HepG2 (cell line): ENCODE measurements around the gene CD164L2. TPM values are rescaled to one million over a fixed set of nuclear protein-coding genes. Genes with fewer than 3 reads are reported as not detected.
A peak's percentile ranks its signal among the peaks of the same experiment; 100 is the strongest.

Source experiments
- EEA1 ChIP-seq: sonication (generic); formaldehyde crosslinking; IDR thresholded peaks from 2 replicates; pipeline ENCODE4 v1.5.1; 2020; ENCODE audit warnings: mild to moderate bottlenecking, missing genetic modification reagents, borderline replicate concordance
- GLI4 ChIP-seq: sonication (generic); formaldehyde crosslinking; IDR thresholded peaks from 2 replicates; pipeline ENCODE4 v1.5.1; 2020; ENCODE audit warnings: missing genetic modification reagents, mild to moderate bottlenecking, moderate library complexity, borderline replicate concordance
- HIVEP1 ChIP-seq: sonication (generic); formaldehyde crosslinking; IDR thresholded peaks from 2 replicates; pipeline ENCODE4 v1.4.0; 2020; ENCODE audit warnings: mild to moderate bottlenecking, missing genetic modification reagents
- HMGA1 ChIP-seq: sonication (generic); formaldehyde crosslinking; conservative IDR thresholded peaks from 2 replicates; pipeline ENCODE4 v1.4.0; 2020; ENCODE audit warnings: missing genetic modification reagents
- KLF13 ChIP-seq: sonication (generic); formaldehyde crosslinking; IDR thresholded peaks from 2 replicates; pipeline ENCODE4 v1.4.0; 2020; ENCODE audit warnings: mild to moderate bottlenecking, missing genetic modification reagents
- LBX2 ChIP-seq: sonication (generic); formaldehyde crosslinking; IDR thresholded peaks from 2 replicates; pipeline ENCODE4 v1.5.0; 2020; ENCODE audit warnings: missing genetic modification reagents, mild to moderate bottlenecking, borderline replicate concordance
- MATR3 ChIP-seq: sonication (generic); formaldehyde crosslinking; IDR thresholded peaks from 2 replicates; pipeline ENCODE4 v1.4.0; 2020; ENCODE audit warnings: missing genetic modification reagents
- SP4 ChIP-seq: sonication (generic); formaldehyde crosslinking; IDR thresholded peaks from 2 replicates; pipeline ENCODE4 v1.8.1; 2023; ENCODE audit warnings: mild to moderate bottlenecking, missing genetic modification reagents
- TAF1 ChIP-seq: sonication (generic); formaldehyde crosslinking; IDR thresholded peaks from 2 replicates; pipeline ENCODE4 v1.4.0; 2020; ENCODE audit warnings: missing genetic modification reagents
- TGIF2 ChIP-seq: IDR thresholded peaks from 2 replicates; pipeline ENCODE4 v1.6.1; 2016; ENCODE audit warnings: control low read depth, missing compliant biosample characterization
- YEATS2 ChIP-seq: sonication (generic); formaldehyde crosslinking; IDR thresholded peaks from 2 replicates; pipeline ENCODE4 v1.4.0; 2020; ENCODE audit warnings: missing genetic modification reagents, borderline replicate concordance
- YEATS4 ChIP-seq: sonication (generic); formaldehyde crosslinking; IDR thresholded peaks from 2 replicates; pipeline ENCODE4 v1.4.0; 2020; ENCODE audit warnings: missing genetic modification reagents, borderline replicate concordance
- ZNF207 ChIP-seq: fragments of 450-650 bp; IDR thresholded peaks from 2 replicates; pipeline ENCODE4 v1.6.1; 2016; ENCODE audit warnings: antibody characterized with exemption, borderline replicate concordance
- ZNF329 ChIP-seq: sonication (generic); formaldehyde crosslinking; IDR thresholded peaks from 2 replicates; pipeline ENCODE4 v1.9.0; 2021; ENCODE audit warnings: low read depth, mild to moderate bottlenecking, missing genetic modification reagents
- ZNF335 ChIP-seq: sonication (generic); formaldehyde crosslinking; IDR thresholded peaks from 2 replicates; pipeline ENCODE4 v1.4.0; 2020; ENCODE audit warnings: missing genetic modification reagents
- ZNF589 ChIP-seq: sonication (generic); formaldehyde crosslinking; conservative IDR thresholded peaks from 2 replicates; pipeline ENCODE4 v1.8.0; 2022; ENCODE audit warnings: mild to moderate bottlenecking, moderate library complexity, missing genetic modification reagents
- ZNF878 ChIP-seq: sonication (generic); formaldehyde crosslinking; IDR thresholded peaks from 2 replicates; pipeline ENCODE4 v1.8.1; 2023; ENCODE audit warnings: mild to moderate bottlenecking, missing genetic modification reagents, moderate library complexity
- ZSCAN30 ChIP-seq: sonication (generic); formaldehyde crosslinking; IDR thresholded peaks from 2 replicates; pipeline ENCODE4 v1.5.0; 2020; ENCODE audit warnings: mild to moderate bottlenecking, missing genetic modification reagents
- polyA plus RNA-seq, 8 experiments: library from polyadenylated mRNA; depleted of rRNA in 3 of 8; stranded (reverse) in 7 of 8; unstranded in 1 of 8; fragments of >200 nt; fragmentation: Illumina TruSeq in 4 of 8; extraction: Trizol in 4 of 8; gene quantifications; 2 replicates each; pipeline versions ENCODE4 v1.2.1 to v1.2.3, GENCODE V29; 2011 to 2016; ENCODE audit warnings: low read depth in 4 of 8, missing spikeins in 1 of 8, mixed read lengths in 1 of 8; ENCODE audit not compliant: insufficient read depth in 1 of 8
- total RNA-seq, 5 experiments: library from RNA; depleted of rRNA; stranded (reverse); fragments of >200 nt; fragmentation: Illumina TruSeq; extraction: Trizol; gene quantifications; 2 replicates each; pipeline ENCODE4 v1.2.3, GENCODE V29; 2016; ENCODE audit warnings: low read depth in 1 of 5
- TF ChIP-seq, protein P1 (sequence below): sonication (generic); formaldehyde crosslinking; conservative IDR thresholded peaks from 2 replicates; pipeline ENCODE4 v1.4.0; 2020; ENCODE audit warnings: missing genetic modification reagents
- TF ChIP-seq, protein P2 (sequence below): sonication (generic); formaldehyde crosslinking; IDR thresholded peaks from 2 replicates; pipeline ENCODE4 v1.8.0; 2022; ENCODE audit warnings: mild to moderate bottlenecking, missing genetic modification reagents
- TF ChIP-seq, protein P3 (sequence below): sonication (generic); formaldehyde crosslinking; IDR thresholded peaks from 2 replicates; pipeline ENCODE4 v1.4.0; 2020; ENCODE audit warnings: missing genetic modification reagents, borderline replicate concordance
- TF ChIP-seq, protein P4 (sequence below): sonication (generic); formaldehyde crosslinking; IDR thresholded peaks from 2 replicates; pipeline ENCODE4 v1.4.0; 2020; ENCODE audit warnings: low read depth, mild to moderate bottlenecking, missing genetic modification reagents

CD164L2 gene
- total and polyA plus RNA-seq, 2 of the 13 experiments (the other 11 are each of a cell fraction or from before 2014, with no cell fraction given), result not detected

- TF ChIP-seq GLI4 (CRISPR knock-in tag) (0 out of 2 replicates have a peak, but pooled peaks have one; percentile 36), ZNF329 (CRISPR knock-in tag) (no peak), YEATS2 (CRISPR knock-in tag) (no peak), TAF1 (no peak), MATR3 (CRISPR knock-in tag) (no peak), ZNF335 (CRISPR knock-in tag) (no peak), HIVEP1 (CRISPR knock-in tag) (no peak), HMGA1 (CRISPR knock-in tag) (no peak), EEA1 (CRISPR knock-in tag) (no peak), ZNF878 (CRISPR knock-in tag) (no peak), ZSCAN30 (CRISPR knock-in tag) (no peak), ZNF589 (no peak), TGIF2 (CRISPR knock-in tag) (no peak), KLF13 (CRISPR knock-in tag) (no peak), SP4 (no peak), ZNF207 (no peak), YEATS4 (no peak), LBX2 (CRISPR knock-in tag) (no peak)
- TF ChIP-seq, protein P1, sequence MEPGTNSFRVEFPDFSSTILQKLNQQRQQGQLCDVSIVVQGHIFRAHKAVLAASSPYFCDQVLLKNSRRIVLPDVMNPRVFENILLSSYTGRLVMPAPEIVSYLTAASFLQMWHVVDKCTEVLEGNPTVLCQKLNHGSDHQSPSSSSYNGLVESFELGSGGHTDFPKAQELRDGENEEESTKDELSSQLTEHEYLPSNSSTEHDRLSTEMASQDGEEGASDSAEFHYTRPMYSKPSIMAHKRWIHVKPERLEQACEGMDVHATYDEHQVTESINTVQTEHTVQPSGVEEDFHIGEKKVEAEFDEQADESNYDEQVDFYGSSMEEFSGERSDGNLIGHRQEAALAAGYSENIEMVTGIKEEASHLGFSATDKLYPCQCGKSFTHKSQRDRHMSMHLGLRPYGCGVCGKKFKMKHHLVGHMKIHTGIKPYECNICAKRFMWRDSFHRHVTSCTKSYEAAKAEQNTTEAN, result no peak
- TF ChIP-seq, protein P2, sequence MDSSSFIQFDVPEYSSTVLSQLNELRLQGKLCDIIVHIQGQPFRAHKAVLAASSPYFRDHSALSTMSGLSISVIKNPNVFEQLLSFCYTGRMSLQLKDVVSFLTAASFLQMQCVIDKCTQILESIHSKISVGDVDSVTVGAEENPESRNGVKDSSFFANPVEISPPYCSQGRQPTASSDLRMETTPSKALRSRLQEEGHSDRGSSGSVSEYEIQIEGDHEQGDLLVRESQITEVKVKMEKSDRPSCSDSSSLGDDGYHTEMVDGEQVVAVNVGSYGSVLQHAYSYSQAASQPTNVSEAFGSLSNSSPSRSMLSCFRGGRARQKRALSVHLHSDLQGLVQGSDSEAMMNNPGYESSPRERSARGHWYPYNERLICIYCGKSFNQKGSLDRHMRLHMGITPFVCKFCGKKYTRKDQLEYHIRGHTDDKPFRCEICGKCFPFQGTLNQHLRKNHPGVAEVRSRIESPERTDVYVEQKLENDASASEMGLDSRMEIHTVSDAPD (CRISPR knock-in tag), result no peak
- TF ChIP-seq, protein P3, sequence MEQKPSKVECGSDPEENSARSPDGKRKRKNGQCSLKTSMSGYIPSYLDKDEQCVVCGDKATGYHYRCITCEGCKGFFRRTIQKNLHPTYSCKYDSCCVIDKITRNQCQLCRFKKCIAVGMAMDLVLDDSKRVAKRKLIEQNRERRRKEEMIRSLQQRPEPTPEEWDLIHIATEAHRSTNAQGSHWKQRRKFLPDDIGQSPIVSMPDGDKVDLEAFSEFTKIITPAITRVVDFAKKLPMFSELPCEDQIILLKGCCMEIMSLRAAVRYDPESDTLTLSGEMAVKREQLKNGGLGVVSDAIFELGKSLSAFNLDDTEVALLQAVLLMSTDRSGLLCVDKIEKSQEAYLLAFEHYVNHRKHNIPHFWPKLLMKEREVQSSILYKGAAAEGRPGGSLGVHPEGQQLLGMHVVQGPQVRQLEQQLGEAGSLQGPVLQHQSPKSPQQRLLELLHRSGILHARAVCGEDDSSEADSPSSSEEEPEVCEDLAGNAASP, result no peak; the same call in 1 of the 2 replicates
- TF ChIP-seq, protein P4, sequence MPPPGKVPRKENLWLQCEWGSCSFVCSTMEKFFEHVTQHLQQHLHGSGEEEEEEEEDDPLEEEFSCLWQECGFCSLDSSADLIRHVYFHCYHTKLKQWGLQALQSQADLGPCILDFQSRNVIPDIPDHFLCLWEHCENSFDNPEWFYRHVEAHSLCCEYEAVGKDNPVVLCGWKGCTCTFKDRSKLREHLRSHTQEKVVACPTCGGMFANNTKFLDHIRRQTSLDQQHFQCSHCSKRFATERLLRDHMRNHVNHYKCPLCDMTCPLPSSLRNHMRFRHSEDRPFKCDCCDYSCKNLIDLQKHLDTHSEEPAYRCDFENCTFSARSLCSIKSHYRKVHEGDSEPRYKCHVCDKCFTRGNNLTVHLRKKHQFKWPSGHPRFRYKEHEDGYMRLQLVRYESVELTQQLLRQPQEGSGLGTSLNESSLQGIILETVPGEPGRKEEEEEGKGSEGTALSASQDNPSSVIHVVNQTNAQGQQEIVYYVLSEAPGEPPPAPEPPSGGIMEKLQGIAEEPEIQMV (CRISPR knock-in tag), result no peak
These were observed 50.4 kb downstream of the CD164L2 start (continued) for GRCh38 chr1:27332536-27333281.
